Activated T-cell treated with anti-CD3 and anti-CD28 coated beads for 48 hours (primary cell): ENCODE measurements around the gene RAB1B.

ENCODE experiments used
- DNase-seq: peaks from one replicate; pipeline ENCODE4 v3.0.0-alpha.2; 2020; ENCODE audit warnings: low read depth

RAB1B gene

GRCh38 chr11:66322732-66323427 is 54.4 kb downstream of the RAB1B start:
- no peak for DNase-seq

- no peak for DNase-seq
These were observed 55.2 kb downstream of the RAB1B start for GRCh38 chr11:66323684-66324083.

DNA sequence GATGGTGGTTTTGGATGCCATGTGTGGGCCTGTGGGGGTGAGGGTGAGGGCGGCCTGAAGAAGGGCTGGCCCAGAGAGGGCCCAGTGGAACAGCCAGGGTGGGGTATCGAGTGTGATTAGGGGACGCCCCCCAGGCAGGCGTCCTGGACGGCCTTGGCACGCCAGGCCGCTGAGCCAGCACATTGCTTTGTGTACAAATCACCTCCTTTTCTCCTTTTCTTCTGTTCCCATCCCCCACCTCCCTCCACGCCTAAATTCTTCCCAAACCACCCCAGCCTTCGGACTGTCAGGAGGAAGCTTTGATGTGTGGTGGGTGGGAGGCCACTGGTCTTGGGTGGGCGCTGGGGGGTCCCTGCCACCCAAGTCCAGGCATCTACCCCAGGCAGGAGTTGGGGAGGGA is 56.2 kb downstream of the RAB1B start:
- no peak for DNase-seq

DNA sequence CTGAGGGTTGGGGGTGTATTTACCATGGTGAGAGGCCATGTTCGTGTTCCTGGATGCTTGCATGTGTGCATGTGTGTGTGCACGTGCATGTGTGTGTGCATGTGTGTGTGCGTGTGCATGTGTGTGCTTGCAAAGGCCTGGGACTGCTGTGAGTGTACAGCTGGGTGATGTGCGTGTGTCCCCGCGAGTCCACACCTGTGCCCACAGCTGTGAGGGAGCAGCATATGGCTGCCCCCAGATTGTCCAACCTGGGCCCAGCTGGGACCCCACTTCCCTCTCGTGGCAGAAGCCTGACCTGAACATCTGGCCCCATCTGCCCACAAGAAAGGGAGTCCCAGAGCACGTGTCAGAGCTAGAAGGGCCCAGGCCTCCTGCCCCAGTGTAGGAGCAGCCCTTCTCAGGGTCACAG is 56.8 kb downstream of the RAB1B start:
- no peak for DNase-seq

GRCh38 chr11:66326261-66327111 is 58.0 kb downstream of the RAB1B start:
- no peak for DNase-seq
